NCI-H526 treated with DMSO at 0.1 percent for 48 hours (cell line): ENCODE measurements around the gene NDUFA11.

Source experiments
- DNase-seq: peaks from one replicate; lab custom pipeline; 2025; lab: John Stamatoyannopoulos, UW

NDUFA11 gene

GRCh38 chr19:5932609-5933262 lies 29.1 kb upstream of the NDUFA11 start:
- no peak for DNase-seq

GRCh38 chr19:5932146-5932545 lies 28.6 kb upstream of the NDUFA11 start:
- DNase-seq = no peak

- DNase-seq = no peak
These were observed 27.7 kb upstream of the NDUFA11 start for GRCh38 chr19:5931251-5931650.

- no peak for DNase-seq
These were observed 26.0 kb upstream of the NDUFA11 start for GRCh38 chr19:5929625-5930024.

DNA sequence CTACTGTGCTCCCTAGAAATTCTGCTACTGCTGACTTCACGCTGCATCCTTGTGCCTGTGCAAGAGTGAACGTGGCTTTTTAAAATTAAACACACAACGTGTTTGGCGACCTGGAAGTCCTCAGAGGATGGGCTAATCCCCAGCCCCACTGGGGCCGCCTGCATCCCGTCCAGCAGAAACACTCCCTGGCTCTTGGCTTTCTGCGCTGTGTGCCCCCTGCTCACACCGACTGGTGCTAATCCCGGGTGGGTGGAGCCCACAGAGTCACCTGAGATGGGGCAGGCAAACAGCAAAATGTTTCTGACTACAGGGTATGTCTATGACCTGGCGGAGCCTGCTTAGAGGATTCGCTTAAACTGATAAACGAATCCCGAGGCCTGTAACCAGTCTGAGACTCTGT lies 25.6 kb upstream of the NDUFA11 start:
- DNase-seq = no peak

GRCh38 chr19:5927441-5927821 lies 23.8 kb upstream of the NDUFA11 start:
- no peak for DNase-seq

GRCh38 chr19:5926641-5927440 lies 23.3 kb upstream of the NDUFA11 start:
- no peak for DNase-seq

DNA sequence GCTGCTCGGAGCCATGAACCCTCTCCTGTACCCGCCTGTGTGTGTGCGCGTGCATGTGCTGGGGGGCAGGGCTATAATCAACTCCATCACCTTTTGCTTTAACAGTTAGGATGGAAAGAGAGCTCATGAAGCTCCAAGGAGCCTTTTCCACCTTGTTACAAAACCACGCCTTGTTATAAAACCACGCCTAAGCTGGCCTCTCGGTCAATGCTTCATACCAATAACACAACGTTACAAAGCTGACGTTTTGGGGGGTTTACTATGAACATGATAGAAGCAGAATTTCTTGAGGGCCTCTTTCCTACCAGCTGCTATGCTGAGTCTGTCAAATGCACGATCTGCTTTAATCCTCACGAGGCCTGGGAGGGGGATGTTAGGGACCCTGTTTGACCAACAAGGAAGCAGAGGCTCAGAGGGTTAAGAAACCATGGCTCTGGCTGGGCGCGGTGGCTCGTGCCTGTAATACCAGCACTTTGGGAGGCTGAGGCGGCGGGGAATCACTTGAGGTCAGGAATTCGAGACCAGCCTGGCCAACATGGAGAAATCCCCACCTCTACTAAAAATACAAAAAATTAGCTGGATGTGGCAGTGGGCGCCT lies 22.3 kb upstream of the NDUFA11 start:
- no peak for DNase-seq

DNA sequence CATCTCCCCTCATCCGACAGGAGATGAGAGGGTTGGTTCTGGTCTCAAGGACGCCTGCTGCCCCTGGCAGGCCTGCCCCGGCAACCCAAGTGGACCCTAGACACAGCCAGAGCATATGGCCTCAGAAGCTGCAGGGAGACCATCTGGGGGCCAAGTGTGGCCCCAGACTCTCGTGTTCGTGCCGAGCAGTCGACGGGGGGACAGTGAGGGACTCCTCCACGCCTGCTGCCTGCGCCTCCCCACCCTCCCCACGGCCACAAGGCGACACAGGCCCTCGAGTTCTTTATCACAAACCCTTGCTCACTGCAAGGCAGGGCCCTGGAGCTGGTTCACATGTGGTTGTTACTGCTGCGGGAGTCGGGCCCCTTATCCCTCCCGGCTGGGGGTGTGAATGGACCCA lies 19.8 kb upstream of the NDUFA11 start:
- no peak for DNase-seq

DNA sequence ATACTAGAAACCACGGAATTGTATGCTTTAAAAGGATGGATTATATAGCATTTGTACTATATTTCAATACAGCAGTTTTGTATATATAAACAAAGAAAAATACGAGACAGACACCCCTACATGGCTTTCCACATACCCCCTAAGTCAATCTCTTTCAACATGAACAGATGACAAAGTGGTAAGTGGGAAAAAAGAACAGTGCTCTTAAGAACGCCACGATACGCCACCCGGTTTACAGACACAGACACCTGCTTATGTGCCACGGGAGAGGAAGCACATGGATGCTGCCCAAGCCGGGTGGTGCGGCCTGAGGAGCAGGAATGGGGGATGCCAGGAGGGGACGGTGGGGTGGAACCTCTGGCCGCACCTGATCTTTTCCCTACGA lies 18.6 kb upstream of the NDUFA11 start:
- DNase-seq = no peak

DNA sequence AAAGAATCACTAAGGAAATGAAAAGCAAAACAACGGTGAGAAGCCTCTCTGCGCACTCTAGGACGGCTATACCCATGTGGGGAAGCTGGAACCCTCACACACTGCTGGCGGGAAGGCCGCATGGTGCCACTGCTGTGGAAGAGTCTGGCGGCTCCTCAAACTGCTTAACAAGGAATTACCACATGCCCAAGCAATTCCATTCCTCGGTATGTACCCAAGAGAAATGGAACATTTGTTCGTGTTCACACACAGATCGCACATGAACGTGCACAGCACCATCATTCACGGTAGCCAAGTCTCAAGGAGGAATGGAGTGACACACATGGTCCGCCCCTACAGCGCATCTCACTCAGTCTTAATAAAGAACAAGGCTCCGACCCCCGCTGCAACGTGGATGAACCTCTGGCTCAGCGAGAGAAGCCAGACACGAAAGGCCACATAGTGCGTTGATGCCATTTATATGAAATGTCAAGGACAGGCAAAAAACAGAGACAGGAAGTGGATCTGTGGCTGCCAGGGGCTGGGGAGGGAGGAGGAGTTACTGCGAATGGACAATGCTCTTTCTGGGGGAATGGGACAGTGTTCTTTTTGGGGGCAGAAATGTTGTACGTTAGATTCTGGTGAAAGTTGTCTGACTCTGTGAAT lies 18.0 kb upstream of the NDUFA11 start:
- DNase-seq = no peak

- no peak for DNase-seq
These were observed 15.0 kb upstream of the NDUFA11 start for GRCh38 chr19:5918463-5919079.

DNA sequence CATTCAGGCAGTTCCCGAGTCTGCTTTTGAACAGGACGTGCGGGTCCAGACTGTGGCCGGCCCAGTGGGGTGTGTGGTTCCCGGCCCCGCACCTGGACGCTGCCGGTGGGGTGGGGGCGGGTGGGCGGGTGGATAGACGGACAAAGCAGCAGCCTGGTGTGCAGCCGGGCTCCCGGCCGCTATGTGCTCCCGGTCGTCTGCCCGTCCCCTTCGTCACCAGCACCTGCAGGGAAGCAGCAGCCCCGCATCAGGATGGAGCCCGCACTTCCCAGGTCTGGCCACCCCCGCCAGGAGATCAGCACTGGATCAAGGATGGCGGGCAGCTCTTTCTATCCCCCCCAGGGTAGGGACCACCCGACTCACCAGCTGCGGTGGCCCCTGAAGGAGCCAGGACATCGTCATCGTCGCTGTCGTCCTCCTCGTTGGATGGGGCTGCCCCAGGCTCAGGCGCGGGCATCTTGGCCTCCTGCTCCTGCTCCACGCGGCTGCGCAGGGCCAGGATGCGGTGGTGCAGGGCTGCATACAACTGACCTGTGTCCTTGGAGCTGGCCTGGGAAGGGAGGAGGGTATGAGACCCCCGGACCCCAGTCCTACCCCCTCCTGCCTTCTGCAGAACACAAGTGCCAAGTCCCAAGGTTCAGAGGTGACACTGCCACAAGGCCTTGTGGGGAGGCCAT lies 14.0 kb upstream of the NDUFA11 start:
- DNase-seq = no peak

- DNase-seq = no peak
These were observed 12.7 kb upstream of the NDUFA11 start for GRCh38 chr19:5916181-5916708.

GRCh38 chr19:5915782-5916165 lies 12.2 kb upstream of the NDUFA11 start:
- no peak for DNase-seq

DNA sequence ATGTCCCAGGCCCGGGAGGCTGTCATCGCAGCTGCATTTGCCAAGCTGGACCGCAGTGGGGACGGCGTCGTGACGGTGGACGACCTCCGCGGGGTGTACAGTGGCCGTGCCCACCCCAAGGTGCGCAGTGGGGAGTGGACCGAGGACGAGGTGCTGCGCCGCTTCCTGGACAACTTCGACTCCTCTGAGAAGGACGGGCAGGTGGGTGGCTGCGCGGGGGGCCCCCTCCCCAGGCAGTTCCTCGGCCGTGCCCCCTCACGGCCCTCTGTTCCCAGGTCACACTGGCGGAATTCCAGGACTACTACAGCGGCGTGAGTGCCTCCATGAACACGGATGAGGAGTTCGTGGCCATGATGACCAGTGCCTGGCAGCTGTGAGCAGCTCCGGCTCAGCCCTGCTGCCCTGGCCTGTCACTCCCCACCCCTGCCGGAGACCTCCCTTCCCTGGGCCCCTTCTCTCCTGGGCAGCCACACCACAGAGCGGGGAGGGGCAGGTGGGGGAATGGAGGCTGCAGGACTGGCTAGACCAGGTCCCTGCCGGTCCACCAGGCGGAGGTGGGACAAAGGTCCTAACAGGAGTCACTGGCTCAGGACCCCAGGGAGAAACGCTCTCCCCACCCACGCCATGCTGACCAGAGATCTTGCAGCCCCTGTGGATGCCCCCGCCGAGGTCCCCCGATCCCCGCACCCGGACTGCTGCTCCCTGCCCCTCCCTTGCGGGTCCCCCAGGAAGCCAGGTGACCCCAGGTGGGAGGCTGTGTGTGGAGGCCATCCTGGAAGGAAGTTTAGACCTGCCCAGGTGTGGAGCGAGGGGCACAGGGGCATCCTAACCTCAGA lies 11.6 kb upstream of the NDUFA11 start:
- no peak for DNase-seq

- DNase-seq = no peak
These were observed 10.8 kb upstream of the NDUFA11 start for GRCh38 chr19:5914358-5914774.

DNA sequence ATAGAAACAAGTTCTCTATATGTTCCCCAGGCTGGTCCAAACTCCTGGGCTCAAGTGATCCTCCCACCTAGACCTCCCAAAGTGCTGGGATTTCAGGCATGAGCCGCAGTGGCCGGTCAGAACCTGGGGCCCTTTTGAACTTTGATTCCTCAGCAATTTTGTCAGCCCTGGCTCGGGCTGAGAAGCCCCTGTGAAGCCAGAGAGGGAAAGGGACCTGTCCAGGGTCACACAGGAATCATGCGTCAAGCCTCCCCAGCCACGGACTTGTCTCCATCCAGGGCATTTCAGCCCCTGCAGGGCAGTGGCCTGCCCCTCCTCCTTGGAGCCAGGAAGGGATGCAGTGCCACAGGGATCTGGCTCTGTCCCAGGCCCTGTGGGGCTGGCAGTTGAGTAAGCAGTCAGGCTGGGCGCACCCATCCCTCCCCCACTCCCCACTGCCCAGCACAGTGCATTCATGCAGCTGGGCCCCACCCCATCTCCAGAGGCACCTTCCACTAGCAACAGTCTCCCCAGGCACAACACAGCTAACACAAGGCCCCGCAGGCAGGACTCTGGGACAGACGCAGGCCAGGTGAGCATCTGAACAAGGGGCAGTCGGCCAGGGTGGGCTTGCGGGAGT lies 10.3 kb upstream of the NDUFA11 start, which contains the start of gene CAPS:
Gene CAPS (plus strand): TSS at position 516 of the 619 bp plus-strand sequence. CDS start 153 bp downstream, outside the sequence.
- DNase-seq = no peak

DNA sequence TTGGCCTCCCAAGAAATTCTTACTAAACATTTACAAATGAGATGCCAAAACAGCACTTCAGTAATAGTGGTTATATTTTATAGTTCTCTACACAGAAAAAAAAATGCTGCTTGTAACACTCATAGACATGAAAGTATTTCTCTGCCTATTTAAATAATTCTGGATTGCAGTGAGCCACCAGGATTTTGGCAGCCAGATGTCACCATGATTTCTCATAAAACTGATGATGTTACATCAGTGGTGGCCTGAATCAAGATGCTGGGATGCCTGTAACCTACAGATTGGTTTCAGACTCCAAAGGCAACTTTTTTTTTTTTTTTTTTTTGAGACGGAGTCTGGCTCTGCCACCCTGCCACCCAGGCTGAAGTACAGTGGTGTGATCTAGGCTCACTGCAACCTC lies 7.8 kb upstream of the NDUFA11 start:
- no peak for DNase-seq

DNA sequence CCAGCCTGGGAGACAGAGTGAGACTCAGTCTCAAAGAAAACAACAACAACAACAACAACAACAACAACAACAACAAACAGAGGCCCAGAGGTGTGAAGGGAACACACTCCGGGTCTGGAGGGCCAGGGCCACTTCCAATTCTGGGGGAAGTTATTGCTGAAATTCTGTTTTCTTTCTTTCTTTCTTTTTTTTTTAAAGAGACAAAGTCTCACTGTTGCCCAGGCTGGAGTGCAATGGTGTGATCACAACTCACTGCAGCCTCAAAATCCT lies 7.0 kb upstream of the NDUFA11 start:
- no peak for DNase-seq
